PC-3 (cell line): Measurements from ENCODE around the gene DLG1.

ENCODE experiments used
- CTCF ChIP-seq: fragments of 300-600 bp; sonication (generic); conservative IDR thresholded peaks from 2 replicates; pipeline ENCODE4 v1.5.1; 2017; ENCODE audit warnings: antibody characterized with exemption, low read depth, mild to moderate bottlenecking, low read length
- EZH2 ChIP-seq: fragments of 300-600 bp; sonication (generic); IDR thresholded peaks from one replicate; pipeline ENCODE4 v1.6.1; 2017; ENCODE audit warnings: antibody characterized with exemption, mild to moderate bottlenecking, low read length; ENCODE audit not compliant: unreplicated experiment

- TF ChIP-seq CTCF (no peak), EZH2 (no peak)
Measured at GRCh38 chr3:197201791-197202452, 96.5 kb downstream of the DLG1 start.
